Right lung (tissue), 5 donors: ENCODE measurements around the gene TBC1D22A. TPM values are rescaled to one million over a fixed set of nuclear protein-coding genes. Genes with fewer than 3 reads are reported as not detected.

Experiments
- DNase-seq, 2 donors: peaks; one replicate each; pipeline ENCODE4 v3.0.0-alpha.2; 2013
- polyA plus RNA-seq, 5 donors: library from polyadenylated mRNA; unstranded; fragments of 120-200 nt; gene quantifications; one replicate each; pipeline versions ENCODE4 v1.2.1 to v1.2.3, GENCODE V29; 2013; ENCODE audit warnings: inconsistent platforms in 1 of 5, low replicate concordance in 1 of 5; ENCODE audit not compliant: insufficient read length in 5 of 5, insufficient read depth in 1 of 5

Gene TBC1D22A
- polyA plus RNA-seq, 5 donors: 13.9 to 17.6 (median 16.2) TPM

DNA sequence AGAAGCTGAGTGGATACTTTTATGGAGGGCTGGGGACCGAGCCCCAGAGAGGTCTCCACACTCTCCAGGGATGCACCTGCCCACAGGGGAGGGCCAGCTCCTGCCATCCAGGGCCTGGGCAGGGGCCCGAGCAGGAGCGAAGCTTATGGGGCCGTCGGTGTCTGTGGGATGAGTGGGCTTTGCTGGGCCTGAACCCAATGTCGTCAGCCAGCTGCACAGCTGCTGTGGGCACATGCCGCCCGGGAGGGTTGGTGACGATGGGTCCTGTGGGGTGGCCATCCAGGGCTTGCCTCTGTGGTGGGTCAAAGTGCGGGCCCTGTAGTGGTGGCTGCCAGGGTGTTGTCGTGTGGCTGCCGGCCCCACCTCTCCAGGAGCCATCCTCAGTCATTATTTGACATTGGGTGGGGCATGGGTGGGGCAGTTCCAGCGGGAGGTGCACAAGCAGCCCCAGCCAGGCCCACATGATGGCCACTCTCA, 447.1 kb downstream of the TBC1D22A start:
- DNase-seq: no peak

DNA sequence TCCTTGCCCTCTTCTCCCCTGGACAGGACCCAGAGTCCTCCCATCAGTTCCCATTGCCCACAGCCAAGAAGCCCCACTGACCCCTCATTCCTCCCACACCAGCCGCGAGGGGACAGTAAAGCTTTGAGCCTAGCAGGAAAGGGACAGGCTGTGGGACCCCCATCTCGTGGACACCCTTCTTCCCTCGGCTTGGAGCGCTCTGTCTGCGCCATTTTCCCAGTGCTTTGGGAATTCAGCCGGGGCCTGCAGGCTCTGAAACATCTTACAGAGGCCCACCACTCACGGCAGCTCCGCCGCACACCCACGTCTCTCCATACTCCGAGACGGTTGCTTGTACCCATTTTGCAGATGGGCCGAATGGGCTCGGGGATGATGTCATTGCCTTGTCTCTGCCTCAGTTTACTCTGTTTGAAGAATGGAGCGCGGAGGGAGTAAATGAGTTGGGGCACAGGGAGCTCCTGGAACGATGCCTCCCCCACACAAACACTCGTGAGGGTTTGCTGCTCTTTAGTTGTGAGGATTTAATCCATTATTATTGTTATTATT, 447.7 kb downstream of the TBC1D22A start:
- no peak for DNase-seq

DNA sequence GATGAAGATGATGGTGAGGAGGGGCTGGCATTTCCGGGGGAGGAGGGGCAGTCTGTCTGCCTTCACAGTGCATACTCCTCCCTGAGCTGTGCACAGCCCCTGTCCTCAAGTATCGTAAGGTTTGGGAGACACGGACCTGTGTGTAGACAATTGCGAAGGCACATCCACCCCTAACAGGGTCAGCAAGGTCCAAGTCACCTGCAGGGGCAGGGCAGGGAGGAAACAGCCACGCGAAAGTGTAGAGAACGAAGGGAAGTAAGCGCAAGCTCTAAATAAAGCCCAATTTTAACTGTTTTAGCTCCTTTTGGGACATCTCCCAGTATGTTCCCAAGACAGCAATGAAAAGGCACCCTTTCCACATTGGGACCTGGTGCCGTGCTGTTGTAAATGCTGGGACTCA, 448.2 kb downstream of the TBC1D22A start:
- no peak for DNase-seq

DNA sequence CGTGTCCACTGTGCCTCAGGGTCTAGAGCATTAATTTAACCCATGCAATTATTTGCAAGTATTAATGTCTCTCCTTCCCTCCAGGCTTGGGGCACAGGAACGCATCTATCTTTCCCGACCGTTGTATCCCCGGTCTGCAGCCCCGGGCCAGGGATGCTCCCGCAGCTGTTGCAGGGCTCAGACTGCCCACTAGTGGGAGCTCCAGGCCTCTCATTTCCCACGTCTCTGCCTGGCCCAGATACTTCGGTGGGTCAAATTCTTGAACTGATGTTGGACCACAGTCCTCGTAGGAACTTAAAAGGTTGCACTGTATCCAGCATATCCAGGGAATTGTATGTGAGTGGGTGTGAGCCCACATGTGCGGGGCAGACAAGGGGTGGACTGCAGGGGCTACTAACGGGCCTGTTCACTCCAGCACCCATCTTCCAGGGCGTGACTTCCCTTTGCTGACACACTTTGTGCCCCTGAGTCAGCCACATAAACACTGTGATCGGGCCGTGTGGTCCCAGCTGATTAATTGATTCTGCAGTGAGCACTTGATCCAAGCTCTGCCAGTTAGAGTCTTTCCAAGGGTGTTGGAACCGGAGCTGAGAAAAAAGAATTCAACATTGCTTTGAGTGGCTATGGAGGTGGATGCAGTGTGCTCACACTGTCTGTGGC, 451.3 kb downstream of the TBC1D22A start:
- no peak for DNase-seq

DNA sequence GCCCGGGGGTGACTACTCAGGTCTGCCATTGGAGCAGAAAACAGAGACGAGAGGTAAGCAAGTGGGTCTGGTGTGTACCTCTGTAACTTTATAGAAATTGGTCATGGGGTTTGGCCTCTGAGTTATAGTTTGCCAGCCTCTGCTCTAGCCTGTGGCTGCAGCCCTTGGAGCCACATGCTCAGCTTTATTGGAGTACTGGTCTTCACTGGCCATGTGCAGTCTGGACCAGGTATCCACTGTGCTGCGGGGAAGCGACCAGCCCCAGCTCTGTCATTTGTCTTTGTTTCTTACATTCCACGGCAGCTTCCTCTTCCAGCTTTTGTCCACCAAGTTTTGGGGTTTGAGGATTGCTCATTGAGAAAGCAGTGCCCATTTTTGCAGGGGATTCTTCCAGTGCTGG, 453.4 kb downstream of the TBC1D22A start:
- no peak for DNase-seq

DNA sequence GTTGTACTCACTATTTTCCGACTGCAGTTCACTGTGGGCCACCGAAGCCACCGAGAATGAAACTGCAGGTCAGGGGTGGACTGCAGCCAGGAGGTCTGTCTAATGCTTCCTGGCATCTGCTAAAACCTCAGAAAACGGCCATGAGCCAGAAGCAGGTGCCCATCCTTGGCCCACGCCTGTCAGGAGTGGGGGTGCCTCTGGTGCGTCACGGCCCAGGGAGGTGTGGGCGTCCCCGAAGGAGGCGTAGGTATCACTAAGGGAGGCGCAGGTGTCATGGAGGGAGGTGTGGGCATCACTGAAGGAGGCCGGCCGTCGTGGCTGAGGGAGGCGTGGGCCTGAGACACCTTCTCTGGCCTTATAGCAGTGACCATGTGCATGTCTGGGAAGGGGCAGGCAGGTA, 456.2 kb downstream of the TBC1D22A start:
- DNase-seq: no peak

DNA sequence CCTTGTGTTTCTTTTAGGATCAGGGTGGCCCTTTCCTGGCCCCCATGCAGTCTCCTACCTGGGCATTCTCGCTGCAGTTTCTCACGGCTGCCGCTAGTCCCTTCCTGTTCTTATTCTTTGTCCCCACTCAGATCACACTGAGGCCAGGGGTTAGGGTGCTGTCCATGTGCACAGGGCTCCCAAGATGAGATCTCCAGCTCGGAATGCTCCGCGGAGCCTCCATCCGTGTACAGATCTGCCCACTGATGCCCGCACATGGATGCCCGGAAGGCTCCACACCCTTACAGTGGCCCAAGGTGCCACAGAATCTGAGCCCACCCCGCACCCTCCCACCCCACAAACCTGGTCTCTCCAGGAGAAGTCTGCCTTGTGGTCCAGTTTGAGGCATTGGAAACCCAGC, 457.3 kb downstream of the TBC1D22A start:
- DNase-seq: no peak

DNA sequence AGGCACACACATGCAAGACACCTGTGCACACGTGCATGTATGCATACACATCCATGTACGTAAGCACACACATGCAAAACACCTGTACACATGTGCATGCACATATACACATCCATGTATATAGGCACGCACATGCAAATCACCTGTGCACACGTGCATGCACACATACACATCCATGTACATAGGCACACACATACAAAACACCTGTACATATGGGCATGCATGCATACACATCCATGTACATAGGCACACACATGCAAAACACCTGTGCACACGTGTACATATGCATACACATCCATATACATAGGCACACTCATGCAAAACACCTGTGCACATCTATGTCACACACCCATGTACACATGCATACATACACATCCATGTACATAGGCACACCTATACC, 458.3 kb downstream of the TBC1D22A start:
- no peak for DNase-seq

DNA sequence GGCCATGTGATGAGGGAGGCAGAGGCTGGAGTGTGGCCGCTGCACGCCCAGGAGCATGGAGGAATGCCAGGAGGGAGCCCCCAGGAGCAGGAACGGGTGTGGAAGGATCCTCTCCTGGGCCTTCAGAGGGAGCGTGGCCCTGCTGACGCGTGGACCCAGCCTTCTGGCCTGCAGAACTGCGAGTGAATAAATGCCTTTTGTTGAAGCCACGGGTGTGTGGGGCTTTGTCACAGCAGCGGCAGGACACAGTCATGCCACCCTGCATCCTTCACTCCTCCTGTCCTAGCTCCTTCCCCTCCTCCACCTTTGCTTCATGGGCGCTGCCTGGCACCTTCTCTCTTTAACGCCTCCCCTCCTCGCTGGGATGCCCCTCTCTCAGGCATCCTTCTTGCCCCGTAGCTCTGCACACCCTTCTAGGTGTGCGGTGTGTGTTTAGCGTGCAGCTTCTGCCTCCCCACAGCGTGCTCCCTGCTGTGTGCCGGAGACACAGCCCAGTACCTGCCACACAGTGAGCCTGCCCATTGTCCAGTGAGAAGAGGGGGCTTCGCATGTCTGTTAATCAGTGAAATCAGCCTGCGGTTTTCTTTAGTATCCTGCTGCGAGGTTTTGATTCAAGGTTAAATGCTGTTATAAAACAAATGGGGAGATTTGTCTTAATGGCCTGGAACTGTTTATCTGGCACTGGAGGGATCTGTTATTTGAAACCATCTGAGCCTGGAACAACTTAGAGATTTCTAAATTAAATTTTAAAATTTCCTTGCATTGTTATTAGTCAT, 459.6 kb downstream of the TBC1D22A start:
- DNase-seq: no peak

Other genes starting within 250 kb of the TBC1D22A start
- gene CELSR1, start 225.0 kb upstream of the TBC1D22A start, polyA plus RNA-seq: 10 to 100 TPM; 22.6 to 40.5 (median 26.4) TPM
- 10 to 100 TPM; 30.0 to 43.8 (median 41.7) TPM for gene GRAMD4, start 142.3 kb upstream of the TBC1D22A start, polyA plus RNA-seq
- gene CERK, start 24.4 kb upstream of the TBC1D22A start, polyA plus RNA-seq: 10 to 100 TPM; 37.3 to 41.6 (median 40.1) TPM